Amniotic stem cell (primary cell): ENCODE measurements around the gene KLF2.

Experiments
- DNase-seq: peaks from one replicate; lab custom pipeline; 2025; lab: John Stamatoyannopoulos, UW

Gene KLF2

DNA sequence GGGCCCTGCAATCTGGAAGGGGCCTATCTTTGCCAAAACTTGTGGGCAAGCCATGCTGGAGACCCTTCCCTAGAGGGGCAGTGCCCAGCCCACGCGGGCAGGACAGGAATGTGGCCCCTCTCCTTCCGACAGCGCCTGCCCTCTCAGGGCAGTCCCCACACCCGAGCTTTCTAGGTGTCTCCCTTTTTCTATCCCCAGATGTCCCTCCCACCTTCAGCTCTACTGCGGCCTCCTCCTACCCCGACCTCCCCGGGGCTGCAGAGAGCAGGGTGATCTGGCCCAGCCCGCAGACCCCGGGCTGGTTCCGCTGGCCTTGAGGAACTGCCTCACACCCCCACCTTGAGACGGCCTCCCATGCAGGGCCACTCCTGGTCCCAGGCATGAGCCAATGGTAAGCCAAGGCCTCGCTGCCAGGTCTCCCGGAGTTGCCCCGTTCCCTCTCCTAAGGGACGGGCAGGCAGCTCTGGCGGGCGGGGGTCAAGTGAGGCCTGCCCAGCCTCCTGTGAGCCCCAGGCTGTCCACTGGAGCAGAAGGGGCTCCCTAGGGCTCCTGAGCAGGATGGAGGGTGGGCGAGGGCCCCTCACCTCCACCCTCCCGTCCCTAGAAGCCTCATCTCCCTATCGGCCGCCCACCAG, 39.7 kb downstream of the KLF2 start:
- no peak for DNase-seq

DNA sequence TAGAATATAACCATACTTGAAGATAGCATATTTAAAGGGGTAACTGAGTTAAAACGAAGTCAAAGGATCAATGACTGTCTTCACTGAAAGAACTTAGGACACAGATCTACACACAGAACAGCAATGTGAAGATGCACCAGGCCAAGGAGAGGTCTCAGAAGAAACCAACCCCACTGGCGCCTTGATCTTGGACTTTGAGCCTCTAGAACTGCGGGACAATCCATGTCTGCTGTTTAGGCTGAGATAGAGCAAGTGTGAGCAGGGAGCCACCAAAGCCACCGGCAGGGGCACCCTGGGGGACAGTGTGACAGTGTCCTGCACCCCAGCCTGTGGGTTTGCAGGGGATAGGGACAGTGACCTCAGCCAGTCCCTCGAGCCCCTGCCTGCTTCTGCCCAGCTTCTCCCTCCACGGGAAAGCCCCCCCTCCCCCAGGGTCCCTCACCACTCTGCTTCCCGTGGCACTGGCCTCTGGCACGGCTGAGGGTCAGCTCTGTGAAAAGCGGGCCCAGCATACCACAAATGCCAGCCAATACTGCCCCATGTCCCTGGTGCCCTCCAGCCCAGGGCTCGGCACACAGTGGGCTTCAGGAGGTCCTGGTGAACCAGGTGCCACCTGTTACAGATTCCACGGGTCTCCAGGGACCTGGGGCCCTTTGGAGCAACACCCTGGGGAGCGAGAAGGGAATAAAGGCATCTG, 40.8 kb downstream of the KLF2 start:
- no peak for DNase-seq

DNA sequence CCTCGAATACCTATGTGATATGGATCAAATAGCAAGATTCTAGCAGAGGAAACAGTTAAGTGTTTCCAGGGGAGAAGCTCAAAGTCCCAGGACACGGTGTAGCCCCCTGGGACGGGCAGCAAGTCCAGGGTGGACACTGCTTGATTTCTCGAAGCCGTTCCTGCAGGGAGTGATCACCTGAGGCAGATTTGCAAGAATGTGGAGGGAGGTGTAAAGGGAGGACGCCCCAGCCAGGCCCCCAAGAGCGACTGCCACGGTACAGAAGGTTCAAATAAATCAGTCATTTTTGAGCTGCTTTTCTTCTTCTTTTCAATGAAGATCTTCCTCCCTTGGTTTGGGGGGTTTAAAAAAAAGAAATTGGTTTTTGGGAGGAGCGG, 41.4 kb downstream of the KLF2 start:
- DNase-seq = no peak

DNA sequence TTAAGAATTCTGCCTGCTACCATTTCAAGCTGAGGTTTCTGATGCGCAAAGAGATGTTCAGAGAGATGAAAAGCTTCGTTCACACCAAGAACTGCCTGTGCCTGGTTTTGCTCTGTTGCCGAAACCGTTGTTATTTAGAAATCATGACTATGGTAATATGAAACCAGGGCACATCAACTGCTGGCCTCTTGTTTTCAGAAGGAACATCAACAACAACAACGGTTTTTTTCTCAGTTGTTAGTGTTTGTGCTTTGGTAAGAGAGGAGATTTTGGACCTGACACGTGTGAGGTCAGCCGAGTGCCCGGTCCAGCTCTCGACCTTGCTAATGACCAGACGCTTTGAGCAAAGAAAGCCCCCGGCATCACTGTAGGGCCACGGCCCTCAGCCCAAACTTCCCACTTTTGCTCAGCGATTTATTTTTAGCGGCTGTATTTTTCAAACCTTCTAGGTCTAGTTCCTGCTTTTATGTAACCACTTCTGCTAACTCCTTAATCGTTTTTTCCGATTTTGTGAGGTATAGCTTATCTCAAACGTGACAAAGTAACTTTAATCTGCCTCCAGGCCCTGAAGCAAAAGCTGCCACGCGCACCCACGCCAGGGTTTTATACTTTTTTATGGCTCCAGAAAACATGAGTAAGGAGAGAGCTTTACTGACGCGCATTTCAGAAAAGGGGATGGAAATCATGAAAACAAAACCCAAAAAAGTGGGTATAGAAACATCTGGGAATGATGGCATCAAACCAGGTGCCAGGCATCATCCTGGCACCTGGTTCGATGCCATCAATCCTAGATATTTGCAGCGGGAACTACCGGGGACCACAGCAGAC, 42.0 kb downstream of the KLF2 start:
- DNase-seq = no peak

DNA sequence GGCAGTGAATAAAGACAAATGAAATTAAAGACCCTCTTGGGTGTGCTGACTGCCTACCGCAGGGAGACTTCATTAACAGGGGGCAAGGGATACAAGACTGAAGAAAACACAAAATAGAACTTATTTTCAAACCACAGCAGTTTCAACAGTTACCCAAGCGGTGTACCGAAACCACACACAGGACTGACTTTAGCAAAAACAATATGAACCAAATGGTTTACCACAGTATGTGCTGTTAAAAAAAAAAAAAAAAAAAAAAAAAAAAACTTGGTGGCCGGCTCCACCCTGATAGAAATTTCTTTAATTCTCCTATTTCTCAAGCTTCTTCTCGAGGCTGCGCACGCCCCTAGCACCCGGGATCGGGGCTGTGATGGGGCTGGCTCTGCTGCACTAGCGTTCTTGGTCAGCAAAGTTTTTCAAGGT, 42.6 kb downstream of the KLF2 start:
- DNase-seq = no peak

DNA sequence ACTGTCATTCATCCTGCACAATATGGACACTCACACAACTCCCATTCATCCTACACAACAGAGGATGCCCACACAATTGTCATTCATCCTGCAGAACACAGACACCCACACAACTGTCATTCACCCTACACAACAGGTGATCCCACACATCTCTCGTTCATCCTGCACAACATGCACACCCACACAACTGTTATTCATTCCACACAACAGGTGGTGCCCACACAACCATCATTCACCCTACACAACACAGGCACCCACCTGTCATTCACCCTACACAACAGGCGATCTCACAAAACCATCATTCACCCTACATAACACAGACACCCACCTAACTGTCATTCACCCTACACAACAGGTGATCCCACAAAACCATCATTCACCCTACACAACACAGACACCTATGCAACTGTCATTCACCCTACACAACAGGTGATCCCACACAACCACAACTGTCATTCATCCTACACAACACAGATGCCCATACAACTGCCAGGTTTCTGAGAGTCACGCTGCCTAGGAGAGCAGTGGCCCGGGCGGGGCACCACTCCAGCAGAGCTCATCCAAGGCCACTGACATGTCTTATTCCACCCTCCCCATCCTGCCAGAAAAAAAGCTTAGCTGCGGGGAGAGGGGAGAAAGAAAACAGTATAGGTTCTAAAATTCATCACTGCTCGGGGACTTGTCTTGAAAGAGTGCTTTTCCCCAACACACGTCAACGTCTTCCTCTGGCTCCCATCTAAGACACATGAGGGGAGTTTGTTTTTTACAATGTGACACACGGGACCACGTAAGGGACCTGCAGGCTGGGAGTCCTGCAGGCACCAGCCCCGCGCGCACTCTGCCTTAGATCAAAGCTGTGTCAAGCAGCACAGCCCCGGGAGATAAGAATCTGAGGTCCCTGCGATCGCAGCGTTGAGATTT, 44.0 kb downstream of the KLF2 start:
- no peak for DNase-seq

DNA sequence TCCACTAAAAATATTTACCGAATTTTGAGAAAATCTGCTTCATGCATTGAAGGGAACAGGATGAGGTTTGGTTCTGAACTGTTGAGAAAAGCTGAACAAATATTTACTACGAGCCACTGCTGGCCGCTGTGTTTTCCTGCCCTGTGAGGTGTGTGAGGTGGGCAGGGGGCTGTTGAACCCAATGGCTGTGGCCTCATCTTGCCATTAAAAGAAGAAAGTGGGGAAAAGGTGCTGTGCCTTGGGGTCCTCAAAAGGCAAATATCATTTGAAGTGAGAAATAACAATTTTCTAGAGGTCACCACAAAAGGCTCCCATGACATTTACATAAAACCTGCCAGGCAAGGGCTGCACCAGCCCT, 44.7 kb downstream of the KLF2 start:
- no peak for DNase-seq

DNA sequence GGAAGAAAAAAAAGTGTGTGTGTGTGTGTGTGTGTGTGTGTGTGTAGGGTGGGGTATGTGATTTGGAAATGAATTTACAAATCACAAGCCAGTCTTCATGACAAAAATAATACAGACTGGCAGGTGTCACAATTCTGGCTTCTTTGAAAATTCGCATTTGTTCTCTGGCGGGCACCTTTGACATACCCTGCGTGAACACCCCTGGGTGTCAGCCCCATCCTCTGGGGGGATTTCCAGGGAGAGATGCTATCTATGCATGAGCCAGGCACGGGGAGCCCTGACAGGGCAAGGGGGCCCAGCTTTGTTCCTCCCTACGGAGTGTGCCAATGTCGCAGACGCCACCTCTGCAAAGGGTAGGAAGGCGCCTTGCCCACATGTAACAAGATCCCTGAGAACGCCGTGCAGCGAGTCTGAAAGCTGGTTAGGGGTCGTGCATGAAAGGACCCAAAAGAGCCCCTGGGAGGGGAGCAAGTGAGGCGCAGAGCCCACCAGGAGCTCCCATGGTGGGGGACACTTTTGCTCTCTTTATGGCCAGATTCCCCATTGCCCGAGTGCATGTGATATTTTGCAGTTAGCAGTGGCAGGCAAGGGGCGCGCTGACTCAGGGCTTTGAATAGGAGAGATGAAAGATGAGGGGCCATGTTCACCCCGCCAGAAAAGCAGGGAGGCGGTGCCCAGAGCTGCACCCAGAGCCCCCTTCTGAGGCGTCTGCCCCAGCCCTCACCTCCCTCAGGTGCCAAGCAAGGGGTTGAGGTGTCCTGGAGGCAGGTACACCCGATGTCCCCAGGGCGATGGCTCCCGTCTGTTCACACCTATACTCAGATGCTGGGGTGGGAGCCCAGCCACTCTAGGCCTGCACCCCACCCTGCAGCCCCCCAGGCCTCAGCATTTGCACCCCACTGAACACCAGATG, 45.3 kb downstream of the KLF2 start:
- DNase-seq = no peak

DNA sequence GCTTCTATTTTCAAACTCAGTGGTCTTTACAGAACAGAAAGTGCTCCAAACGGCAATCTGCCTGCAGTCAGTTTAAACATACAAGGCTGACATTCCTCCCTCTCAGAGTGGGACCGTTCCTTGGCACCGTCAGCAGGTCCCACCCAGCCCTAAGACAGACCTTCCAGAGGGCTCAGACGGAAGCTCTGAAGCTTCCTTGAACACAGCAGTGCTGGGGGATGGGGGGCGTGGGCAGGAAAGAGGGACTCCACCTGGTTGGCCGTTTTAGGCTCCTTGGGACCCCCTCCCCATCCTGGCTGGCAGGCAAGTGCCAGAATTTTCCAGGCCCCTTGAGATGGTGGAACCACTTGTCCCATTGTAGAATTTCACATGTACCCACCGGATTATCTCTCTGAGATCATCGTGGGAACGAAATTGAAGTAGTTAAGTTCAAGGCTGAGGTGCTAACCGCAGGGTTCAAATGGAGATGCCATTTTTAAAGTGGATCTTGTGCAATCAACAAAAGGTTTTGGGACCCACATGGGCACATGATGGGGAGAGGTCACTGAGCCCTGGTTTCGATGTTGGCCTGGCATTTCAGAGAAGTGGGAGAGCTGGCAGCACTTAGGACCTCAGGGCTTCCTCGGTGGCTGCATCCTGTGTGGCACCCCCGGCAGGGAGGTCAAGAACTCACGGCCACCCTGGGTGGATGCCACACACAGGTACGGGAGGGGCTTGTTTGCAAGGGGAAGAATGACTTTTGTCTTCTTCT, 46.2 kb downstream of the KLF2 start:
- DNase-seq = no peak

DNA sequence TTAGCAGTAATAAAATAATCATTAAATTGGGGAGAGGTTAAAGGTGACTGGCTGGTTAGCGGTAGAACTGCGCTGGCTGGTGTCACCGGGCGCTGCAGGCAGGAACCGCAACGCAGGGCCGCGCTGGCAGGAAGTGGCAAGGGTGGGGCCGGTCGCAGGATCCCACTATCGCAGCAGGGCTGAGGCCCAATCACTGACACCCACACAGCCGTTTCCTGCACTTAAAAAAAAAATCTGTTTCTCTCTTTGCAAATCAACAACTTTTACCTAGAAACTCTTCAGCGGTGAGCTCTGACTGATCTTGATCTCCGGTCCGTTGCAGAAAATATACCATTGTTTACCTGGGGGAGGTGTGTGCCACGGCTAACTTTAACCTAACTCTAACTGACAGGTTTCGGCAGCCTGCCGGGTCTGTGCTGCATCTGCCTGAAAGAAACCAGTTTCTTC, 46.9 kb downstream of the KLF2 start:
- no peak for DNase-seq

DNA sequence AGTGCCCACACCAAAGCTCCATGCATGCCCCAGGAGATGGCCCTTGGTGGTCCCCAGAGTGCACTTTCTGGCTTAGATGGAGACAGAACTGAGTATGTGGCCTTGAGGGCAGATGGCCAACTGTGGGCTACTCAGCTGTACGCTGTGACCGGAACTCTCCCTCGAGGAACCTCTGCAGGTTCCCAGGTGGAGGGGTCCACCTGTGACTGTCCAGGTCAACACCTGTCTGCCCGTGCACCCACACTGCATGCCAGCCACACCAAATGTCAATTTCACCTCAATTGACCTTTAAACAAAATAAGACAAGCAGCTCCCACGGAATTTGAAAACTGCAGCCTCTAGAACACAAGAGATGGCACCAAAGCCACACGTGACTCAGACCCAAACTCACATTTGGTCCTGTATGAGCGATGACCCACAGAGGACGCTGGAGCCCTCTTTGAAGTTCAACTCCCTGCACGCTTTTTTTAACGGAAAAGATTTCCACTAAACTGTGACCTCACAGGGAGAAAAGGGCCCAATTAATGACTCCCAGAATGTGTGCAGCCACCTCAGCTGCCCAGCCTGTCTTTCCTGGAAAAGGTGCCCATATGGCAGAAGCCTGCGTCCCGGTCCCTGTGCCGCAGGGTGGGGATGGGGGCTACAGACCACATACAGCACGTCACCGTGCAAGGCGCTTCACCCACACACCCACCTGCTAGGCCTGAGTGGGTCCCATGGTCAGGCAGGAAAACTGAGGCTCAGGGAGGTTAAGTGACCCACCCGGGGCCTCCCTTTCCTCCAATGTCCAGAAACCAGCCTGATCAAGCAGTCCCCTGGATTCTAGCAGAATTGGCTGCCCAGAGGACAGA, 47.7 kb downstream of the KLF2 start:
- DNase-seq = no peak

DNA sequence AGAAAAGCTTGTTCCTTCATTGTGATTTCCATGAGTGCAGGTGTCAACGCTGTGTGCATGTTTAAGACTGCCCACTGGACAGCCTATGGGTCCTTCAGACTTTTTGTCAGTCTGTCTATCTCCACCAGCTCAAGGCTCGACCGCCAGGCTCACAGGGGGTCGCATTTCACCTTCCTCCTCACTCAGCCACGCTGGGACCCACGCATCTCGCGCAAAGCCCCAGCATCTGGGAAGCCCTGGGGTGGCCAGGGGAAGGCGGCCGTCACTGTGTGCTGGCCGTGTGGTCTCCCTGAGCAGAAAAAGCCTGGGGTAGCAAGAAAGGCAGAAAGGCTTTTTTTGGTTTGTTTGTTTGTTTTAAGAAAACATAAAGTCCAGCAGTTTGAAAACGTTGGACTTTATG, 48.5 kb downstream of the KLF2 start:
- no peak for DNase-seq

DNA sequence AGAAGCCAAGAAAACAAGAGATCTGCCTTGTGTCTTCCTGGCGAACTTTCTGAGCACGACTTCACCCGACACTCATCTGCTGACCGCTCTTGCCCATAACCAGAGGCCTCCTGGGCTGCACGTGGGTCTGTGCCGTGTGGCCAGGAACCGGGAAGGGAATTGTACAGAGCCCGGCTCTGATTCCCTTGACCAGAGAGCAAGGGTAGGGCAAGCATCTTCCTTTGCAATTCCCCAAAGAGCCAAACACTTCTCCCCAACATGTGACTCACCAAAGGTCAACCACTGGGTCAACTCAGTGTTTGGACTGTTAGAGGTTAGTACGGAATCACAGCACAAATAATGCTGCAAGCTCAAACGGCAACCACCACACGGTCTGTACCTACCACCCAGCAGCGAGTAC, 48.9 kb downstream of the KLF2 start:
- no peak for DNase-seq

DNA sequence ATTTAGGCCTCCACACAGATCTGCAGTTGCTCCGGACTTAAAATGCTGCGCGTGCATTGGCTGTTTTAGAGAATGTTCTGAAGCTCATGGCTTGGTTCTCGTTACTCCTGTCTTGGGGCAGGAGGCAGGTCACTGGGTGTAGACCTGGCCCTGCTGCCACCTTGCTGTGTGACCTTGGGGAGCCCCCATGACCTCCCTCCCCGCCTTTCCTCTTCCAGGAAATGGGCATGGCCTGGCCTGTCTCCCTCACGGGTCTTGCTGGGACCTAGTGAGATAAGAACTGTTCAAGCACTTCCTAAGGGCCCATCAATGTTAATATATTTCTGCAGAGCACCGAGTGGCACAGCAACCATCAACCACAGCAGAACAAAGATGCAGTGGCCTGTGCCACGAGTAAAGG, 49.4 kb downstream of the KLF2 start:
- no peak for DNase-seq

DNA sequence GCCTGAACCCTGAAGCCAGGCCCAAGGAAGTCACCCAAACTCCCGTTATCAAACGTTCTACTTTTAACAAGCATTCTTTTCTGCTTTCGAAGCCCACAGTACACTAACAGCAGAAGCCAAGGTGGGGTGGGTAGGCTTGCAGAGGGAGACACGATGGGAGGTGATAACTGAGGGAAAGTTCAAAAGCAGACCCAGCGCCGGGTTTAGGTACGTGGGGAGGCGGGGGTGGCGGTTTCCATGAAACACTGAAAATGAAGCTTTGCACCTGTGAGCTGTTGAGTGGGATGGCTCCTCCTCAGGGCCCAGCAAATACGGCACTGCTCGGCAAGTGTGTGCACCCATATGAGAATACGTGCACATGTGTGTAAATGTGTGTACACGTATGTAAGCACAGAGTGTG, 49.8 kb downstream of the KLF2 start:
- DNase-seq = no peak

DNA sequence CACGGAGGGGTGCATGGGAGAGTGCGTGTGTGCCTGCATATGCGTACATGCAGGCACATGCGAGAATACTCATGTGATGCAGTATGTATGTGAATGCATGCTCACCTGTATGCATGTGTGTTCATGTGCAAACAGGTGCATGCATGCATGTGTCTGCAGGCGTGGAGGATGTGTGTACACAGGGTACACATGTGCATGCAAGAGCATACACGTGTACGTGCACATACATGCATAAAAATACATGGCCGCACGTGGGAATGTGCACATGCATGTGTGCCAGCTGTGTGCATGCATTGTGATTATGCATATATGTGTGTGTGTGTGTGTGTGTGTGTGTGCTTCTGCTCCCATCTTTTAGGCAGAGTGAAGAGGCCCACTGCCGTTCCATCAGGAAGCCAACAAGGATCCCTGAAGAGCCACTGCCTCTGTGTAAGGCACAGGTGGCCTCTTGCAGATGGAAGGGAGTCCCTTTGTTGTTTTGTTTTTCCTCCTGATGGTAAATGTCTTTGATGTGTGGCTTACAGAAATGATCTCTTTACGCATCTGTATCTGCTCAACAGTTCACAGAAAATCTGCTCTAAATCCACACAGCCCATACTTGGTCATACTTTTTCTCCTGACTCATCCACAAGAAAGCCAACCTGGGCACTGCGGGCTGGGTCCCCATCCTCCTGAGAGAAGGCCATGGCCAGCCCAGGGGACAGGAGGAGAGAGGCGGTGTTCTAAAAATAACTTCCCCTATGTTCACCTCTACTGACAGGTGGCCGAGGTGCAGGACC, 50.7 kb downstream of the KLF2 start:
- no peak for DNase-seq

DNA sequence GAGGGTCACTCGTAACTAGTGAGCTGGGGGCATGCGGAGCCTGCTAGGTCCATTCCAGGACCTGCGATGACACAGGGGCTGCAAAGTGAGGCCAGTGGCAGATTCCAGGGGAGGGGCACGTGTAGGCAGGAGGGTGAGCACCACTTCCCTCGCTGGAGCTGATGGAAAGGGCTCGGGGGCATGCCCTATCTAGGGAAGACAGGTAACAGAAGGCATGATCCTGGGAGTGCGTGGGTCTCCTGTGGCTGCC, 51.2 kb downstream of the KLF2 start:
- no peak for DNase-seq

DNA sequence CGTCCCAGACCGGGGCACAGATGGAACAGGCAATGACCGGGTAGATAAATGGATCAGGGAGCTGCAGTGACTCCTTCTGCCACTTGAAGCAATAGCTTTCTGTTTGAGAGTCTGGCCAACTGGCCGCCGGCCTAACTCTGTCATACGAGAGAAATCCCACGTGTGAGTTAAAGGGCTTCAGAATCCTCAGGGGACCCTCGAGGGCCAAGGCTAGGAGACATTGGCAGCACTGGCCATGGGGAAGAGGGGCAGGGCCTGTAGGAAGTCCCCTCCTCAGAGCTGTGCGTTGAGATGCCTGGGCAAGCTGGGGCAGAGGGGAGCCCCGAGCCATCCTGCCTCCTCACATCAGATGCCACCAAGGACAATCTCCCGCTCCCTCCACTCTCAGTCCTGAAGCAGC, 51.6 kb downstream of the KLF2 start:
- DNase-seq = no peak

DNA sequence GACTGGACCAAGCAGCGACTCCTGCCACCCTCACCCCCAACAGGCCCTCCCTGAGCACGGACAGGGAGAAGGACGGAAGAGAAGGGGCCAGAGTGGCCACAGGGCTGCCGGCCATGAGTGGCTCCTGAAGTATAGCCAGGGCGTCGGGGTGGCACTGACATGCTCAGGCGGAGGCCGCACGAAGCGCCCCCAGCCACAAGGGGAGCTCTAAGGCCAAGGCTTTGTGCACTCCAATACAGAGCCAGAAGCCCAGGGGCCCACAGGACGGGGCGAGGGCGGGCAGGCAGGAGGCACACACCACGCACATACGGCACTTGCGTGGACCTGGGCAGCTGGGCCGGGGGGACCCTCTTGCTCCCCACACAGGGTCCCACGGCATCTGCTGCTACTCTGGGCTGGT, 52.0 kb downstream of the KLF2 start:
- no peak for DNase-seq
